Ectodermal cell (in vitro differentiated cells): ENCODE results near the gene KRTAP10-5.

Experiments used
- H3K27ac ChIP-seq: 2 replicates; pipeline ENCODE4 v1.7.0; 2013; ENCODE audit warnings: mild to moderate bottlenecking, low read depth, low read length; ENCODE audit not compliant: insufficient read depth, poor library complexity, severe bottlenecking
- H3K27me3 ChIP-seq: 2 replicates; pipeline ENCODE4 v1.7.0; 2013; ENCODE audit warnings: mild to moderate bottlenecking, low read length; ENCODE audit not compliant: insufficient read depth, control insufficient read depth, poor library complexity, severe bottlenecking
- H3K36me3 ChIP-seq: one replicate; pipeline ENCODE4 v1.7.0; 2013; ENCODE audit warnings: low read length; ENCODE audit not compliant: control insufficient read depth, insufficient read depth
- H3K4me1 ChIP-seq: one replicate; pipeline ENCODE4 v1.7.0; 2013; ENCODE audit warnings: low read length; ENCODE audit not compliant: control insufficient read depth, insufficient read depth
- H3K4me3 ChIP-seq: 2 replicates; pipeline ENCODE4 v1.7.0; 2013; ENCODE audit warnings: low read depth, low read length, control low read depth; ENCODE audit not compliant: insufficient read depth
- H3K9me3 ChIP-seq: 2 replicates; pipeline ENCODE4 v1.7.0; 2013; ENCODE audit warnings: mild to moderate bottlenecking, low read length, moderate library complexity; ENCODE audit not compliant: control insufficient read depth
- WGBS, 2 experiments: methylation state at CpG; one replicate each; pipeline ENCODE4 v1.1.7; 2013; ENCODE audit warnings: missing lambda C conversion rate in 2 of 2; 5-methylcytosine and 5-hydroxymethylcytosine counted together

The KRTAP10-5 gene

GRCh38 chr21:44548922-44549321, 31.5 kb downstream of the KRTAP10-5 start:
- WGBS, 2 experiments = 36 to 42% methylated on average over 14 of the region's 14 CpGs
- H3K9me3 ChIP-seq = no peaks in the 10 kb centered on the region
- peaks cover 27% of the 10 kb centered on the region for H3K4me1 ChIP-seq
- H3K27me3 ChIP-seq = no peaks in the 10 kb centered on the region
- no peaks in the 10 kb centered on the region for H3K36me3 ChIP-seq
- peak overlapping the region; percentile 85 for H3K27ac ChIP-seq
- no peak overlapping the region for H3K4me3 ChIP-seq

- H3K4me1 ChIP-seq = peaks cover 27% of the 10 kb centered on the region
- no peaks in the 10 kb centered on the region for H3K9me3 ChIP-seq
- WGBS, 2 experiments = 88 to 90% methylated on average over 13 of the region's 13 CpGs
- no peaks in the 10 kb centered on the region for H3K36me3 ChIP-seq
- H3K27me3 ChIP-seq = no peaks in the 10 kb centered on the region
- H3K27ac ChIP-seq = peak overlapping the region; percentile 85
- H3K4me3 ChIP-seq = no peak overlapping the region
These were observed 32.0 kb downstream of the KRTAP10-5 start for GRCh38 chr21:44548381-44548780.

GRCh38 chr21:44547656-44548331, 32.6 kb downstream of the KRTAP10-5 start:
- H3K4me3 ChIP-seq = no peak overlapping the region
- peaks cover 27% of the 10 kb centered on the region for H3K4me1 ChIP-seq
- H3K27ac ChIP-seq = no peak overlapping the region
- WGBS, 2 experiments = 79 to 85% methylated on average over 5 of the region's 5 CpGs
- H3K36me3 ChIP-seq = no peaks in the 10 kb centered on the region
- no peaks in the 10 kb centered on the region for H3K27me3 ChIP-seq
- no peaks in the 10 kb centered on the region for H3K9me3 ChIP-seq

- 77 to 80% methylated on average over 2 to 3 of the region's 3 CpGs for WGBS, 2 experiments
- no peaks in the 10 kb centered on the region for H3K9me3 ChIP-seq
These were observed 35.8 kb downstream of the KRTAP10-5 start for GRCh38 chr21:44544566-44544965.

GRCh38 chr21:44542716-44543115, 37.7 kb downstream of the KRTAP10-5 start:
- no peaks in the 10 kb centered on the region for H3K9me3 ChIP-seq
- no peaks in the 10 kb centered on the region for H3K4me1 ChIP-seq
- no peak overlapping the region for H3K4me3 ChIP-seq
- H3K36me3 ChIP-seq = no peaks in the 10 kb centered on the region
- WGBS, 2 experiments = 90 to 93% methylated on average over 1 of the region's 1 CpG
- H3K27me3 ChIP-seq = no peaks in the 10 kb centered on the region
- H3K27ac ChIP-seq = no peak overlapping the region

More at GRCh38 chr21:44544566-44544965, 35.8 kb downstream of the KRTAP10-5 start:
- H3K36me3 ChIP-seq = no peaks in the 10 kb centered on the region
- no peak overlapping the region for H3K4me3 ChIP-seq
- peaks cover 9% of the 10 kb centered on the region for H3K4me1 ChIP-seq
- no peak overlapping the region for H3K27ac ChIP-seq
- no peaks in the 10 kb centered on the region for H3K27me3 ChIP-seq

- no peaks in the 10 kb centered on the region for H3K4me1 ChIP-seq
- no peaks in the 10 kb centered on the region for H3K9me3 ChIP-seq
- no peak overlapping the region for H3K27ac ChIP-seq
- no peaks in the 10 kb centered on the region for H3K27me3 ChIP-seq
- H3K36me3 ChIP-seq = no peaks in the 10 kb centered on the region
- H3K4me3 ChIP-seq = no peak overlapping the region
- WGBS, 2 experiments = 92 to 93% methylated on average over 11 of the region's 11 CpGs
These were observed 39.6 kb downstream of the KRTAP10-5 start for GRCh38 chr21:44540741-44541288.

- Histone ChIP-seq H3K27me3 (no peaks in the 10 kb centered on the region), H3K36me3 (no peaks in the 10 kb centered on the region), H3K27ac (no peak within 1 kb of the TSS), H3K4me3 (no peak within 1 kb of the TSS), H3K4me1 (no peaks in the 10 kb centered on the region), H3K9me3 (no peaks in the 10 kb centered on the region)
- WGBS, 2 experiments = 88 to 90% methylated on average over 21 of the region's 21 CpGs
These were observed 40.3 kb downstream of the KRTAP10-5 start, which contains the start of gene KRTAP10-1 for GRCh38 chr21:44539991-44540666. Gene KRTAP10-1, minus strand, starts transcription at chr21:44540195. Its CDS starts 45 bp downstream, at chr21:44540150.

- H3K4me1 ChIP-seq = no peaks in the 10 kb centered on the region
- H3K9me3 ChIP-seq = no peaks in the 10 kb centered on the region
- no peaks in the 10 kb centered on the region for H3K36me3 ChIP-seq
- WGBS, 2 experiments = 79 to 81% methylated on average over 14 of the region's 14 CpGs
- H3K27ac ChIP-seq = no peak overlapping the region
- H3K27me3 ChIP-seq = no peaks in the 10 kb centered on the region
- no peak overlapping the region for H3K4me3 ChIP-seq
These were observed 41.4 kb downstream of the KRTAP10-5 start for GRCh38 chr21:44539046-44539445.

- no peaks in the 10 kb centered on the region for H3K36me3 ChIP-seq
- no peaks in the 10 kb centered on the region for H3K9me3 ChIP-seq
- H3K4me3 ChIP-seq = no peak overlapping the region
- H3K4me1 ChIP-seq = no peaks in the 10 kb centered on the region
- WGBS, 2 experiments = 92 to 95% methylated on average over 33 of the region's 33 CpGs
- H3K27ac ChIP-seq = no peak overlapping the region
- H3K27me3 ChIP-seq = no peaks in the 10 kb centered on the region
These were observed 42.2 kb downstream of the KRTAP10-5 start for GRCh38 chr21:44537930-44538911.
